ENCODE measurements around the gene CLDN16.

CLDN16 gene

GRCh38 chr3:190435618-190436017 is 47.7 kb downstream of the CLDN16 start:
- no peak for FAIRE-seq

GRCh38 chr3:190436331-190436730 is 48.4 kb downstream of the CLDN16 start:
- DNase-seq (ENCODE audit: low spot score) (no peak), FAIRE-seq (no peak)

More at GRCh38 chr3:190435618-190436017, 47.7 kb downstream of the CLDN16 start:
- DNase-seq (ENCODE audit: low spot score) = peak; percentile 40

GRCh38 chr3:190442240-190442639 is 54.3 kb downstream of the CLDN16 start:
- FAIRE-seq (no peak), DNase-seq (ENCODE audit: low spot score) (no peak)

DNA sequence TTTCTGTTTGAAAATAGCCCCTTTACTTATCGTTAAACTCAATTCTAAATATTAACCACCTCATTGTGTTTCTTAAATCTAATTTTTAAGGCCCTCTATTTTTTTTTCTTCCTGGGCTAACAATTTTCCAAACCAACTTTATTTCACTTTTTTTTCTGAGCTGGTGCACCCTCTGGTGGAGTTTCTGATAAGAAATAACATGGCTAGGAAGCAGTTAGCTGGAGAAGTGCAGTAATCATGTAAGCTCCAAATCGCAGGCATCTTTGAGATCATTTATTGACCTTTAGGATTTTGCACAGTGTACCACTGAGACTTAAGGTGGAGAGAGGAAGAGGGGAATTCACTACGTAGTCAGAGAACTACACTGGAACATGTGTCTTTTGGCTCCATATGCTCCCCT is 55.3 kb downstream of the CLDN16 start:
- FAIRE-seq (no peak), DNase-seq (ENCODE audit: low spot score) (peak; percentile 15)

- DNase-seq (ENCODE audit: low spot score) = no peak
- no peak for FAIRE-seq
Measured at GRCh38 chr3:190444006-190444405, 56.0 kb downstream of the CLDN16 start.

- DNase-seq (ENCODE audit: low spot score) = no peak
- no peak for FAIRE-seq
Measured at GRCh38 chr3:190444576-190445145, 56.7 kb downstream of the CLDN16 start.

DNA sequence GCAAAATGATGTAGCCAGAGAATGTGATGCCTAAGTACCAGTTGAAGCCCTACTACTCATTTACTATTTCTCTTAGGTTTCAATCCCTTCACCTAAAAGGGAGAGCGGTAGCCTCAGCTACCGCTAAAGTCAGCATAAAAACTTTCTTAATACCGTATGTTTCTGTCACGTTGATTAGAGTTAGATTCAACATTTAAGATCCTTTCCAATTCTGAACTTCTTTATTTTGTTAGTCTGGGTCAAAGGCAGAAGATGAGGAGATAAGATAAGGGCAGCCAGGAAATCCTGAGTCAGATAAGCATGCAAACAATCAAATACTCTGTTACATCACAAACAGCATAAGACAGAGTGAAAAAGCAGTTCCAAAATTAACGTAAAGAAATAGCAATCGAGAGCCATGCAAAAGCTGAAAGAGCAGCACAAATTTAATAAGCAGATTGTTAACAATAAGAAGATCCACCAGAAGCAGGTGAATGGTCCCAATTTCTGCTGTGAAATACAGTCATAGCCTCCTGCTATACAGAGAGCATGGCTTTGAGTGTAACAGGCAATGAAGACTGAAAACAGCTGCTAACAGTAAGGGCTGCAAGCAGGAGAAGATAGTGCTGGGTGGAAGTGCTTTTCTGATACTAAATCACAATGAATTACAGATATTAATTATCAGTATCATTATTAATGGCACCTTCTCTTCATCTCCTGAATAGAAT is 58.8 kb downstream of the CLDN16 start:
- no peak for FAIRE-seq
- DNase-seq (ENCODE audit: low spot score) = no peak

DNA sequence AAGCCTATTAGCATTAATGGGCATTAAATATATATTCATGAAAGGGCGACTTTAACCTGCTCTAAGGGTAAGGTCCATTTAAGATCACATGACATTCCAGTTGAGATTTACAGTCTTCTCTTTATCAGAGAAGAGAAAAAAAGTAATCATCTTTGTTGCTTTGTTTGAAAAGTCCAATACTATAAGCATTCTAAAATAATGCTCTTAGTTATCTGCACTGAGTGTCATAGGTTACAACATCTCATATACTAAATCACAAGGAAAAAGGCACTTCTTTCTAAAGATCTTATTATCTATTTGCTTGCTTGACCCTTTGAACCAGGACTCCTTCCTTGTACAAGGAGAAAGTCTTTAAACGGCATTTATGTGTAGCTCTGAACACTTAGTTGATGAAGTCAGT is 60.3 kb downstream of the CLDN16 start:
- FAIRE-seq = no peak
- DNase-seq (ENCODE audit: low spot score) = no peak

GRCh38 chr3:190449801-190450200 is 61.8 kb downstream of the CLDN16 start, which contains the start of gene TMEM207:
TSS of gene TMEM207 (minus strand) at chr3:190449901. CDS start at chr3:190449809, 92 bp downstream.
- FAIRE-seq (no peak), DNase-seq (ENCODE audit: low spot score) (no peak)

DNA sequence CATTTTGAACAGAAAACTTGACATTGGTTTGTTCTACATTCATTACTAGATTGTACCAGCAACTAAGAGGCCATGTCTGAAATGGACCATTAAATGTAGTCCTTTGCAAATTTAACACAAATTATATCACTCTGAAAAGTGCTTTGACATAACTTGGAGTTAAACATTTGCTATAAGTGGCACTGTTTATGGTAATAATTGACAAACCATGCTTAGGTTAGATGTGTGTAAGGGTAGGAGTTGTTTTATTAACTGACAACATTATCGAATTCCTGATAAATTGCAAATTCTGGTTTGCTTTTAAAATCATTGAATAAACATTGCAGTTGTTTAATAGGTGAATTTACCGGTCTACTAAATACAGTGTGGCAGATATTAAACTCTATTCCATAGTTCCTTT is 67.9 kb downstream of the CLDN16 start:
- no peak for FAIRE-seq

GRCh38 chr3:190456770-190457169 is 68.8 kb downstream of the CLDN16 start:
- FAIRE-seq = peak; percentile 5
- no peak for DNase-seq (ENCODE audit: low spot score)

More for the DNA sequence above, 67.9 kb downstream of the CLDN16 start:
- DNase-seq (ENCODE audit: low spot score) = no peak

DNA sequence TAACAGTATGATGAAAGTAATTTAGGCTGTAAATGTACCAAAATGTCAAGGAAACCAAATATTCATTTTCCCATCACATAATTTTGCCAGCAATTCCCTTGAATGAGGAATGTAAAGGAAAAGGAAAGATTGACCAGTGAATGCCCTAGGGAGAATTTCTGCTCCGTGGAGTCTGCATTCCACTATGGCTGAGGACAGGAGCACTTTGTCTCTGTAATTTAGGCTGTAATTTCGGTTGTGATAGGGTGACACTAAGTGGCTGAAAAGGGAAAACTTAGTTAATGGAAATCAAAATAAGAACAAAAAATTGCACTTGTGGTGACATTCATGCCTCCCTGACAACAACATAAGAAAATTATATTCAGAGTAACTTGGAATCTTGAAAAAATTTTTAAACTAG is 70.1 kb downstream of the CLDN16 start:
- DNase-seq (ENCODE audit: low spot score) (no peak), FAIRE-seq (no peak)

Measured in urothelium cell line (cell line).